T-helper 2 cell (primary cell): ENCODE results near the gene TSHZ1.
"Not testable (repeated sequence)": the region's sequence is repeated elsewhere in the genome, so short reads cannot be mapped to it uniquely, and the experiment has no call there.

Experiments
- DNase-seq, 5 experiments: peaks; one replicate each; pipeline versions ENCODE4 v3.0.0 to v3.0.0-alpha.2; 2012 to 2022

The TSHZ1 gene

DNA sequence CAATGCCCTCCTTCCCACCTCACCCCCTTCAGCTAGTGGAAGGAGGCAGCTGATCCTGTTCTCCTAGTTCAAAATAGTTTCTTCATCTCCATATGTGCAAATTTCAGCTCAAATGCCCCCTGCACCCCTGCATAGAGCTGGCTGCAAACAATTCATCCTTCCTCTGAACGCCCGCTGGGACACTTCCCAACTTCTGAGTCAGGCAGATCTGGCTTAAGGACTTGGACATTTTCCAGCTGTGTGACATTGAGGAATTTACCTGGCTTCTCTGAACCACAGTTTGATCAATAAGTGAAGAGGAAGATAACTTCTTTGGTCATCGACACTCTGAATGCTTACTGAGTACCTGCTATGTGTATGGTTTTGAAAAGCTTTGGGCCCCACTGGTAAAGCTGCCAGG, 25.1 kb upstream of the TSHZ1 start:
- no peak for DNase-seq

DNA sequence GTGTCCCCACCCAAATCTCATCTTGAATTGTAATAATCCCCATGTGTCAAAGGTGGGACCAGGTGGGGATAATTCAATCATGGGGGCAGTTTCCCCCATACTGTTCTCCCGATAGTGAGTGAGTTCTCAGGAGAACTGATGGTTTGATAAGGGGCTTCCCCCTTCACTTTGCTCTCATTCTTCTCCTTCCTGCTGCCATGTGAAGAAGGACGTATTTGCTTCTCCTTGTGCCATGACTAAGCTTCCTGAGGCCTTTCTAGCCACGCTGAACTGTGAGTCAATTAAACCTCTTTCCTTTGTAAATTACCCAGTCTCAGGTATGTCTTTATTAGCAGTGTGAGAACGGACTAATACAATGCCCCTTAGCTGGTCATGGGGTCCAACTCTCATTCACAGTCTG, 22.9 kb upstream of the TSHZ1 start:
- DNase-seq = not testable (repeated sequence)

GRCh38 chr18:75189696-75190095, 20.9 kb upstream of the TSHZ1 start:
- no peak for DNase-seq

GRCh38 chr18:75192899-75193298, 17.7 kb upstream of the TSHZ1 start:
- DNase-seq = no peak

DNA sequence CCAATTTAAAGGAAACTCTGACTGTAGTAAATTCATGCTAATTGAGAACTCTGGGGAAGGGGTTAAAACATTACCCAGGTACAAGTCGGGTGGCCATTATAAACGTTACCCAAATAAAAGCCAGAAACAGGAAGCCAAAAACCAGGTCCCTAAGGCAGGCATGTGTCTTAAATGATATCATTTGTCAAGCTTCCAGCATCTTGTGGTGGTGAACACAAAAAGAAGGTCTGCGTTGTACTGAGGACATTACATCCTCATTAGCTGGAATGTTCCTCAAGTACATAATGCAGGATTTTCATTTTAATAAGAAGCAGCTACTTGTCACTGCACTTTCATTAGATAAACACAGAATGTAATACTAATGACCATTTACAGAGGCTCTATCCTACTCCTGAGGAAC, 12.6 kb upstream of the TSHZ1 start:
- DNase-seq = no peak

DNA sequence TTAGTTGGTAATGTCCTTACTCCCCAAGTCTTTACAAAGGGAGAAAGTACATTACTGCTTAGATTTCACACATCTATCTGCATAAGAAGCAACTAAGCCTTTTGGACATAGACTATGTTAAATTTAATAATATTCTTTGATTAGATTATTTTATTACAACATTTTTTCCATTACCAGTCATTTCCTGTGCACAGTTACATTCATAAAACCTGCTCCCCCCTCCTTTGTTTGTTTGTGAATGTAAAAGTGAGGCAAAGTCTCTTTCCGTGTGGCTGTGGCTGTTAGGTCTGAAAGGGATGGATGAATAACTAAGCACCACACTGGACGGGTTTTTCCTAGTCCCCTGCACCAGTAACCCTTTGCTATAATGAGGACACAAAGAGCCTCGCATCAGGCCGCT, 11.3 kb upstream of the TSHZ1 start:
- DNase-seq = no peak

GRCh38 chr18:75200071-75200470, 10.5 kb upstream of the TSHZ1 start:
- no peak for DNase-seq

DNA sequence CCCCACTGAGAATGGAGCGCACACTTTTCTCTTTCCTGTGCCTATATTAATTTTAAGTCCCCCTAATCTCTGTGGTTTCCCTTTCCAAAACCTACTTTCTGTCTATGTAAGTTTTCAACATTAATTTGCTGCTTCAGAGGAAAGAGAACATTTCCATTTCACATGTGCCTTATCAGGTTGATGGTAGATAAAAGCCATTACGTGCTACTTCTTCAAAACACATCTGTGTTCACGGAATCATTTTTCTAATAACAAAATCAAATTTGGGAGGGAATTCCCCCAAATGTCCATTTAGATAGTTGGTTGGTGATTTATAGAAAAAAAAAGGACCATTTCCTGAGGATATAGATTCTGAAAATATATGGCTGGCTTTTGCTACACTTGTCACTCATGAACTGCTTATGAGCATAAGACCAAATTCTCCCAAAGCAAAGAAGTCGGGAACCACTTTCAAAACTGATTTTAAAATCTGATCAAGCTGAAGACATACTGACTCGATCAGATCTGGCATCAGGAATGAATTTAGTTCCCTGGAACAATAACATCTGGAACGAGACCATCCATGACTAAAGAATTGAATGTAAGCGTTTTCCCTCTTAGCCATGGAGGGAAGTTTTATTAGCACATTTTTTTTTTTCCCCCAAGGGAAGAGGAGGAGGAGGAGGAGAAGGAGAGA, 9.9 kb upstream of the TSHZ1 start:
- DNase-seq = peak in 1 of 5 experiments; percentile 31

DNA sequence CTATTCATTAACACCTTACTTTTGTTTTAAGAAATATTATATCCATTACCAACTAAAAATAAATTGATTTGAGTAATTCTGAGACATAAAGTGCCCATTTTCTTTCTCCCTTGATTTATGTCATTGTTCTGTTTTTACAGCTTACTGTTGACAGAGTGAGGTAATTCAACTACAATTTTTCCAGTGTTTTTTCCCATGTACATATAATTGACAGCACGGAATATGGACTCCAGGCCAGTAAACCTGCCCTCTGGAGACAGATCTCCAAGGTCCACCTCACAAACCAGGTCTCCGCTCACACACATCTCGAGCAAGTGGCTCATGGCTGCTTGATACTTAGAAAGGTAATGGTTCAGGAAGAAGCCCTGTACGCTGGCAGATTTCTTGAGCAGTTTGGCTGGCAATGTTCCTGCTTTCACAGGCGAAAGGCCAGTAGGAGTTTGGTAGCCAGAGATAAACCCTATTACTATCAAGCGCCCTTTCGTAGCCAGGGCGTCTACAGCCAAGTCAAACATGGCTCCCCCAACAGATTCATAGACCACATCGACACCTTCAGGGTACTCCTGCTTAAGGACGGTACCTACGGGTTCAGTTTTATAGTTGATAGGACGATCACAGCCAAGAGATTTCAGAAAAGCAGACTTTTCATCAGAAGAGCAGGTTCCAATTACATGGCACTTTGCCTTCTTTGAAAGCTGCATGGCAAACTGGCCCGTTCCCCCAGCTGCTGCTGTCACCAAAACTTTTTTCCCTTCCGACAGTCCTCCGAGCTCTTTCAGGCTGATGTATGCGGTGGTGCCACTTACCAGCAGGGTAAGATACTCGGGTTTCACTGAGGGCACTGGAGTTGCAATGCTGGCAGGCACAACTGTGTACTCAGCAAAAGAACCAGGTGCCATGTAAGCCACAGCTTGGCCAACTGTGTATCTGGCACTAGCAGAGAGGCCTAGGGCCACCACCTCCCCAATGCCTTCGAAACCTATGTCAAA, 9.0 kb upstream of the TSHZ1 start:
- DNase-seq = no peak

- DNase-seq = no peak
Measured at GRCh38 chr18:75202696-75203365, 7.8 kb upstream of the TSHZ1 start.

DNA sequence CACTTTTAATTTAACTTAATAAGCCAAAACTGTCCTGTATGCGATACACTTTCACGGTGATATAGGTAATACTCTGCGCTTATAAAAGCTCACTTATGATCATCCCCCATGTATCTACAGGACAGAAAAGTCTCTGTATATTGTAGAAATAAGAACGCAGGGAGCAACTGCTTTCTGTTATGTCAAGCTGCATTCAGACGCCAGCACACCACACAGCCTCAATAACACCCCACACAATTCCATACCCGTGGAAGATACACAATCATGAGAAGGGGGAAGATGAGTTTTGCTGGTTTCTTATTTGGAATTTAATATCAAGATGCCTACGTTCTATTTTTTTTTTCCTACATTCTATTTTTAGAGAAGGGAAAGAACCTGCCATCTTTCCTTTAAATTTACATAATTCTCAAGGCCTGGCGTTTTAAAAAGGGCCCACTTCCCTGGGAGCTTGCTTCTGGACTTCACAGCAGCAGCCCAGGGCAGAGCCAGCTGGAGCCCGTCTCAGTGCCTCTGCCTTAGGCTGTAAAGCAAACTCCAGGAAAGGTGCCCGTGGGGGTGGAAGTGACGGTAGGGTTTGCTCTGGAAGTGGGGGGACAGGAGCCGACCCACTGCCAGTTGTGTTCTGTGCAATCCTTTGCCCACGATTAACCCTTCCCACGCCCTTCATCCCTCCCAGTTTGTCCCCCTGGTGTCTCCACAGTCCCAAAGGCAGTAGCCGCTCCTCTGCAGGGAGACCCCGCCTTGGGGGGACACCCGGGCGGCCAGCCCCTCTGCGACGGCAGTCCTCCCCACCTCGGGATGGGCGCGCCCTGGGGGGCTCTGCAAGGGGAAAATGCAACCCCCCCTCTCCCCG, 7.0 kb upstream of the TSHZ1 start:
- DNase-seq = no peak

GRCh38 chr18:75204269-75204731, 6.3 kb upstream of the TSHZ1 start:
- no peak for DNase-seq

DNA sequence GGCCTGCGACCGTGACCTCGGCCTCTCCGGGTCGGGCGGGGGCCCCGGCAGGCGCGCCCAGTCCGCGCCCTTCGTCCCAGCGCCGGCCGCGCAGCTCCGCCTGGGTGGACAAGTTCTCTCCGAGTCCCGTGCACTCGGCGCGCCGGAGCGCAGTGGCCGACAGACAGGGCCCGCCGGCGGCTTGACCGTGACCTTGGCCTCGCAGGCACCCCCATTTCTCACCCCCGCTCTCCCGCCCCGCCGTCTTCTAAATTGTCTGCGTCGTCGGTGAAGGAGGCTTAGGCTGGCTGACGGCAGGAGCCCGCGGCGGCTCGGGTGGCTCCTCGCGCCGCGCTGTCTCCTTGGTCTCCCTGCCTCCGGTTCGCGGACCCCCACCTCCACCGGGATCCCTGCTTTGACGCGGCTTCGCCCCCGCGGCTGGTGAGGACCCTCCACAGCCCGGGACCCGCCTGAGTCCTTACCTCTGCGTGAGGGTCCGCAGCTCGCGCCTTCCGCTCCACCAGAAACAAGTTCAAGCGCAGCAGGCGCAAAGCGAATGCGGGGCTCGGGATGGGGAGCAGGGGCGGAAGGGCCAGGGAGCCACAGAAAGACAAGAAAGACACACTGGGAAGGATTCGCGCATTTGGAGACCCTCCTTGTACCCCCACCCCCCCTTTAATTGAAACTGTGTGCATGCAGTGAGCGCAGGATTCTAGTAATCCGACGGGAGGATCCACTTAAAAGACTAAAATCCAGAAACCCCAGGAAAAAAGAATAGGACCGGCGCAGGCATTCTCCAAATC, 5.7 kb upstream of the TSHZ1 start:
- no peak for DNase-seq

GRCh38 chr18:75205514-75206132, 5.0 kb upstream of the TSHZ1 start:
- no peak for DNase-seq

DNA sequence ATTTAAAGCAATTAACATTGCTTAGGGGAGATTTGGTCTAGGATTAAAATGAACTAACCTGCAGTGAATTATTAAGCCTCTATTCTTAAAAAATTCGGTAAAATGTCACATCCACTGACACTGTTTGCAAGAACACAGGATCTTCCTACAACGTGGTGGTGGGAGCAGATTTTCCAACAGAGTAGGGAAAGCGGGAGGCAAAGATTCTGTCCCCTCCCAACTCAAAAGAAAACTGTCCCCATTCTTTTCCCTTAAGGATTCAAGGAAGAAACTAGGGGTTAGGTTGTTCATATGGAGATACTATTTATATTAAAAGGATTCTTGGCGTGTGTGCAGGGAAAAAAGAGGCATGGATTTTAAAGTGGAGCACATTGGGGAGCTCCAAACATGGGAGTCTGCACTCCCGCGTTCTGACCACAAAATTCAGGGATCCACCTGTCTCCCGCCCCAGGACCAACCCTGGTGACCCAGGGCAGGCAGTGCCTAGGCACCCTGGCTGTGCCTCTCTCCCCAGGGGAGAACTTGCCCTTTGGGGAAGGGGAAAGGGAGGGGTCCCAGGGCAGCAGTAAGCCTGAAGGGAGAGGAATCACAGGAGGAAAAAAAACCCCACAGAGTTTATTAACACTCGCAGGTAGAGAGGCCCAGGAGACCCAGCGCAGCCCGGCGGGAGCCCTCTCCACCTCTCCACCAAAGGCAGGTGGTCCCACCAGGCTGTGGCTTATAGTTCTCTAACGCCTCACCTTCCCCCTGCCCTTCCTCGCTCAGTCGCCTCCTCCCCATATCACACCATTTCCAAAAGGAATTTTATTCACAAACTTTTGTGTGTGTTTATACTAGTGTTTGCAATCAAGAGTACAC, 3.9 kb upstream of the TSHZ1 start:
- DNase-seq = no peak

GRCh38 chr18:75207310-75208154, 3.1 kb upstream of the TSHZ1 start:
- peak in 1 of 5 experiments; percentile 79 for DNase-seq

DNA sequence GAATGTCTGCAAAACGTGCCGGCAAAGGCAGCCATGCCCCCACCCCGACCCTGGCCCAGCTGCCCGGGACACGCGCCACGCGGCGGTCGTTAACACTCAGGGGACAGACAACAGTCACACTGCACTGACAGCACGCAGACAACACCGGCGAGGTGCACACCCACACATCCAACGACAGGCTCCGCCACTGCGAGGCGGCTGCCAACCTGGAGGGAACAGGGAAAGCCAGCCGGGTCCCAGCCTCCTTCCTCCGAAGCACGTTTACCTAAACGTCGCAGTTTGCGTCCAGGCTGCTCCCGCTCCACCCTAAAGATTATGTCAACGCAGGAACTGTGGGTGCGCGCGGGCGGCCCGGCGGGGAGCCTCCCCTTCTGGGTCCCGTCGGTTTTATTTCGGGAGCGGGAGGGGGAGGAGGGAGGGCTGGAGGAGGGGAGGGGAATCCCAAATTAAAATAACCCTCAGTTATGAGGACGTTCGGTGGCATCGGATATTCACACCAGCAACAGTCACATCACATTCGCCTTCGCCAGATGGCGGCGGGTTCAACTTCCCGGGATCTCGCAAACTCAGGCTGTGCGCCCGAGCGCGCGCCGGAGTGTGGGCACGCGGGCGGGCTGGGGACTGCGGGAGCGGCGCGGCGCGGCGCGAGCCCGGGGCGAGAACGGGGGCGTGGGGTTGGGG, 2.3 kb upstream of the TSHZ1 start:
- DNase-seq = peak in 4 of 5 experiments; percentile 16 to 54 (median 21)

DNA sequence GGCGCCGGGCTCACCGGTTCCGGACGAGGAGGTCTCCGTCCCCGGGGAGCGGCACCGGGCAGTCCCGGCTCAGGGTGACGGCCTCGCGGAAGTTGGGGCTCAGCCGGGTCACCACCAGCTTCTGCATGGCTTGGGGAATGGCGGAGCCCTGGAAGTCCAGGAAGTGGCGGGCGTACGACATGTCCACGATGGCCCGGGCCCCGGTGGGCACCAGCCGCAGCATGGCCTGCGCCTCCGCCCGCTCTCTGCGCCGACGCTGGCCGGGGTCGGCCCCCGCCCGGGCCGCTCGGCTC, 1.8 kb upstream of the TSHZ1 start:
- no peak for DNase-seq
